ENCODE measurements around the gene CRIM1. TPM values are rescaled to one million over a fixed set of nuclear protein-coding genes. Genes with fewer than 3 reads are reported as not detected.

CRIM1 gene
- total RNA-seq, 4 donors from 2014 or later = 71.7 to 132 (median 118) TPM

DNA sequence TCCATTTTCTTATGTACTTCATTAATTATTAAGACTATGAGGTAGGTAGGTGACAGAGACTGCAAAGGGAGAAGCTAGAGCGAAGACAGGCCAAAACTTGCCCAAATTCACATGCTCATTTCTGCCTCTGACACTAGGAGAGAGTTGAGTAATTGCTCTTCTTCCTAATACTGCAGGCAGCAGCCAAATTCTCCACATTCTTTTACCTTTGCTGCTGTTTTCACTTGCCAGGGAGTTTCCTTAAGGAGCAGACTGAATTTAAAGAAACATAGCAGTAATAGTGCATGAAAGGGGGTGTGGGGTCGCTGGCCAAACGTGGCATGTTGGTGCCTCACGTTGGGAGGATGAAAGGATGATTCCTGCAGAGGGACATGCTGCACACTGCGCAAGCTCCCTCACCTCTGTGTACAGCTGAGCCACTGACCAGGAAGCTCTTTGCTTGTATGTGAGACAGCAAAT lies 12.3 kb downstream of the CRIM1 start:
- intact Hi-C loops (cut with DNase I; ENCODE audit: low total_unique reads) = no loop called here
- H3K4me3 ChIP-seq (ENCODE audit: low read depth, poor library complexity, severe bottlenecking) = no peak overlapping the region
- DNase-seq (ENCODE audit: low spot score in 2 of 2) = no peak
- no peak for TF ChIP-seq CTCF (IDR thresholded peaks at IDR 0.05)
- TF ChIP-seq POLR2A (IDR thresholded peaks at IDR 0.05) = no peak
- WGBS, 2 donors = 28 to 47% methylated on average over 5 of the region's 5 CpGs

- intact Hi-C loops (cut with DNase I; ENCODE audit: low total_unique reads) = no loop called here
- H3K4me3 ChIP-seq (ENCODE audit: low read depth, poor library complexity, severe bottlenecking) = no peak overlapping the region
- DNase-seq (ENCODE audit: low spot score in 2 of 2) = no peak
- TF ChIP-seq CTCF (IDR thresholded peaks at IDR 0.05) (no peak), POLR2A (IDR thresholded peaks at IDR 0.05) (no peak)
- 58 to 63% methylated on average over 6 of the region's 6 CpGs for WGBS, 2 donors
These were observed 12.9 kb downstream of the CRIM1 start for GRCh38 chr2:36368438-36368837.

GRCh38 chr2:36369163-36369562 lies 13.6 kb downstream of the CRIM1 start:
- intact Hi-C loops (cut with DNase I; ENCODE audit: low total_unique reads) = no loop called here
- TF ChIP-seq POLR2A (IDR thresholded peaks at IDR 0.05) = no peak
- TF ChIP-seq CTCF (IDR thresholded peaks at IDR 0.05) = no peak
- peak in 1 of 2 donors; percentile 56 for DNase-seq (ENCODE audit: low spot score in 2 of 2)
- 35 to 56% methylated on average over 1 of the region's 1 CpG for WGBS, 2 donors
- H3K4me3 ChIP-seq (ENCODE audit: low read depth, poor library complexity, severe bottlenecking) = no peak overlapping the region

- no peak overlapping the region for H3K4me3 ChIP-seq (ENCODE audit: low read depth, poor library complexity, severe bottlenecking)
- 44 to 46% methylated on average over 4 of the region's 4 CpGs for WGBS, 2 donors
These were observed 14.1 kb downstream of the CRIM1 start for GRCh38 chr2:36369716-36370115.

DNA sequence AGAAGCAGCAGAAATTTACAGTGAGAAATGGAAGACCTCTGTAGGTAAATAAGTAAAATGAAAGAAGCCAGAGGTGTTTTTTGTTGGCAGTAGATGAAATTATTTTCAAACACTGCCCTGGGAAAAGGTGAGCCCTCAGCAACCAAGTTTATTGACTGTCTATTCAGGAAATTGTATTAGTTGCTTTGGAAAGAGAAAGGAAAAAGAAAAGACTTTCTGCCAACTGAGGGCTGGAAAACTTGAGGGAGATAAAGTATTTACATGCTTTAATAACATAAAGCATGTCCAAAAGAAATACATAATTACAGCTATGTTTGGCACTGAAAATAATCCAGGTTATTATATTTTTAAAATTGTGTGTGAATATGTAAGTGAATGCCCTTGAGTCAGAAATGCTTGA lies 14.7 kb downstream of the CRIM1 start:
- no peak overlapping the region for H3K4me3 ChIP-seq (ENCODE audit: low read depth, poor library complexity, severe bottlenecking)
- DNase-seq (ENCODE audit: low spot score in 2 of 2) = no peak
- intact Hi-C loops (cut with DNase I; ENCODE audit: low total_unique reads) = no loop called here
- no peak for TF ChIP-seq POLR2A (IDR thresholded peaks at IDR 0.05)
- TF ChIP-seq CTCF (IDR thresholded peaks at IDR 0.05) = no peak

More at GRCh38 chr2:36369716-36370115, 14.1 kb downstream of the CRIM1 start:
- TF ChIP-seq CTCF (IDR thresholded peaks at IDR 0.05) = no peak
- TF ChIP-seq POLR2A (IDR thresholded peaks at IDR 0.05) = no peak
- DNase-seq (ENCODE audit: low spot score in 2 of 2) = no peak
- intact Hi-C loops (cut with DNase I; ENCODE audit: low total_unique reads) = no loop called here

Data from lower leg skin (tissue), 4 donors.